ENCODE results near the gene PRKAR1A.
"Not testable (repeated sequence)": the region's sequence is repeated elsewhere in the genome, so short reads cannot be mapped to it uniquely, and the experiment has no call there.

Gene PRKAR1A

GRCh38 chr17:68518063-68518815, 6.0 kb downstream of the PRKAR1A start:
- no peak for TF ChIP-seq CTCF (IDR thresholded peaks at IDR 0.05; ENCODE audit: extremely low read depth, insufficient read depth, missing control alignments)
- in situ Hi-C loops (cut with MboI; ENCODE audit: low pct_unique_long_range_greater_than_20kb, low sequenced_read_pairs, unreplicated experiment), result no loop called here
- no peak for DNase-seq (ENCODE audit: low spot score)

- DNase-seq (ENCODE audit: low spot score); in situ Hi-C loops (cut with MboI; ENCODE audit: low pct_unique_long_range_greater_than_20kb, low sequenced_read_pairs, unreplicated experiment): not testable (repeated sequence)
Observed at GRCh38 chr17:68519051-68519450, 6.8 kb downstream of the PRKAR1A start.

GRCh38 chr17:68519911-68520310, 7.7 kb downstream of the PRKAR1A start:
- in situ Hi-C loops (cut with MboI; ENCODE audit: low pct_unique_long_range_greater_than_20kb, low sequenced_read_pairs, unreplicated experiment), result no loop called here
- DNase-seq (ENCODE audit: low spot score), result no peak

GRCh38 chr17:68522266-68522665, 10.0 kb downstream of the PRKAR1A start:
- DNase-seq (ENCODE audit: low spot score), result no peak
- in situ Hi-C loops (cut with MboI; ENCODE audit: low pct_unique_long_range_greater_than_20kb, low sequenced_read_pairs, unreplicated experiment), result no loop called here
- no peak for TF ChIP-seq CTCF (IDR thresholded peaks at IDR 0.05; ENCODE audit: extremely low read depth, insufficient read depth, missing control alignments)

More at GRCh38 chr17:68519911-68520310, 7.7 kb downstream of the PRKAR1A start:
- no peak for TF ChIP-seq CTCF (IDR thresholded peaks at IDR 0.05; ENCODE audit: extremely low read depth, insufficient read depth, missing control alignments)

GRCh38 chr17:68526548-68526947, 14.3 kb downstream of the PRKAR1A start:
- in situ Hi-C loops (cut with MboI; ENCODE audit: low pct_unique_long_range_greater_than_20kb, low sequenced_read_pairs, unreplicated experiment), result loop anchor here (25.0 kb wide), 1 partner anchor 711 kb away; the partner anchor contains the start of gene ABCA10
- no peak for TF ChIP-seq CTCF (IDR thresholded peaks at IDR 0.05; ENCODE audit: extremely low read depth, insufficient read depth, missing control alignments)
- DNase-seq (ENCODE audit: low spot score), result no peak

- TF ChIP-seq CTCF (IDR thresholded peaks at IDR 0.05; ENCODE audit: extremely low read depth, insufficient read depth, missing control alignments), result no peak
- no peak for DNase-seq (ENCODE audit: low spot score)
- in situ Hi-C loops (cut with MboI; ENCODE audit: low pct_unique_long_range_greater_than_20kb, low sequenced_read_pairs, unreplicated experiment), result loop anchor here (25.0 kb wide), 1 partner anchor 710 kb away; the partner anchor contains the start of gene ABCA10
Observed at GRCh38 chr17:68527314-68527713, 15.1 kb downstream of the PRKAR1A start.

- in situ Hi-C loops (cut with MboI; ENCODE audit: low pct_unique_long_range_greater_than_20kb, low sequenced_read_pairs, unreplicated experiment), result loop anchor here (25.0 kb wide), 1 partner anchor 706 kb away; the partner anchor contains the start of gene ABCA10
- no peak for TF ChIP-seq CTCF (IDR thresholded peaks at IDR 0.05; ENCODE audit: extremely low read depth, insufficient read depth, missing control alignments)
- DNase-seq (ENCODE audit: low spot score), result no peak
Observed at GRCh38 chr17:68531252-68531651, 19.0 kb downstream of the PRKAR1A start.
